Cardiac fibroblast (primary cell): ENCODE results near the gene FLT4.

ENCODE experiments used
- DNase-seq, 2 donors: peaks; one replicate each; pipeline versions ENCODE4 v3.0.0 to v3.0.0-alpha.2; 2010; ENCODE audit warnings: low read depth in 2 of 2
- H3K4me3 ChIP-seq, 2 donors: replicated peaks in 1 of 2; 1 replicate in 1 of 2; 2 replicates in 1 of 2; pipeline ENCODE4 v1.5.1; 2011; ENCODE audit warnings: low read depth in 2 of 2, low read length in 2 of 2, mild to moderate bottlenecking in 2 of 2, moderate library complexity in 1 of 2
- CTCF ChIP-seq: IDR thresholded peaks from one replicate; pipeline ENCODE4 v1.5.1; 2011; ENCODE audit warnings: low read depth, mild to moderate bottlenecking, low read length, inconsistent platforms

The FLT4 gene

DNA sequence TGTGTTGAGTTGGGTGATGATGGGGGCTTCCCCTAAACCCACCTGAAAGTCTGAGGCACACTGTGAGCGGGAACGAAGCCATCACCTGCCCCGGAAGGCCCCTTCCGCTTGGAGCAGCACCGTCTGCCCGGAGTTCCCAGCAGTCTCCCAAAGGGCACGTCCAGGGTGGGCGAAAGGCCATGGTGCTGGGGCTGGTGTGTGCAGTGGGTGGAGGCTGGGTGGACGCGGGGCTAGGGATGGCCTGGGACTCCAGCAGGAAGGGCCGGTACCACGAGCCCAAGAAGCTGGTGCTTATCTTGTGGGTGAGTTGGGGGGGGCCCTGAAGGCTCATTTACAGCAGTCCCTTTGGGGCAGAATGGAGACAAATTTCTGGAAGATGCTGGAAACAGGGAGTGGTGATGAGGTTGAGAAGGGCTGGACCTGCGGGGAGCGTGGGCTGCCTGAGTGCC lies 4.6 kb downstream of the FLT4 start:
- no peak for TF ChIP-seq CTCF
- DNase-seq, result no peak
- H3K4me3 ChIP-seq, result no peak overlapping the region

GRCh38 chr5:180644129-180644824 lies 5.1 kb downstream of the FLT4 start:
- DNase-seq, result no peak
- no peak for TF ChIP-seq CTCF
- H3K4me3 ChIP-seq, result no peak overlapping the region

GRCh38 chr5:180643191-180643851 lies 6.1 kb downstream of the FLT4 start:
- TF ChIP-seq CTCF, result no peak
- H3K4me3 ChIP-seq, result no peak overlapping the region
- DNase-seq, result no peak

GRCh38 chr5:180642779-180643178 lies 6.6 kb downstream of the FLT4 start:
- DNase-seq, result no peak
- H3K4me3 ChIP-seq, result no peak overlapping the region
- TF ChIP-seq CTCF, result no peak

GRCh38 chr5:180642181-180642775 lies 7.1 kb downstream of the FLT4 start:
- H3K4me3 ChIP-seq, result no peak overlapping the region
- DNase-seq, result no peak
- TF ChIP-seq CTCF, result no peak

GRCh38 chr5:180641566-180641900 lies 7.9 kb downstream of the FLT4 start:
- DNase-seq, result no peak
- no peak overlapping the region for H3K4me3 ChIP-seq
- no peak for TF ChIP-seq CTCF
